Neural crest cell (in vitro differentiated cells): ENCODE data around the gene SYNJ2. TPM values are rescaled to one million over a fixed set of nuclear protein-coding genes. Genes with fewer than 3 reads are reported as not detected.

Experiments
- DNase-seq: peaks from one replicate; pipeline ENCODE4 v3.0.0; 2021; ENCODE audit warnings: low read depth, mixed read lengths, low spot score
- H3K27ac Mint-ChIP-seq: one replicate; pipeline ENCODE4 v1.8.0; 2021; ENCODE audit warnings: mild to moderate bottlenecking, mixed read lengths; ENCODE audit not compliant: unreplicated experiment
- H3K27me3 Mint-ChIP-seq: 2 replicates; pipeline ENCODE4 v1.8.0; 2021; ENCODE audit warnings: low read depth, mild to moderate bottlenecking, mixed read lengths
- H3K36me3 Mint-ChIP-seq: 2 replicates; pipeline ENCODE4 v1.8.0; 2021; ENCODE audit warnings: low read depth, mild to moderate bottlenecking, mixed read lengths
- H3K4me1 Mint-ChIP-seq: 2 replicates; pipeline ENCODE4 v1.8.0; 2021; ENCODE audit warnings: mixed read lengths
- H3K4me3 Mint-ChIP-seq: one replicate; pipeline ENCODE4 v1.8.0; 2021; ENCODE audit warnings: mild to moderate bottlenecking, mixed read lengths
- H3K9me3 Mint-ChIP-seq: 2 replicates; pipeline ENCODE4 v1.8.0; 2021; ENCODE audit warnings: mixed read lengths
- CTCF ChIP-seq: fragments of 200-600 bp; sonication (generic); conservative IDR thresholded peaks from 2 replicates; pipeline ENCODE4 v1.5.0; 2021; ENCODE audit warnings: antibody characterized with exemption, mild to moderate bottlenecking
- total RNA-seq: library from RNA; stranded (reverse); gene quantifications from 2 replicates; pipeline ENCODE4 v1.2.1, GENCODE V29; 2021

The SYNJ2 gene
- total RNA-seq, 1 donor from 2014 or later = 2.9 TPM

- Mint-ChIP-seq H3K27ac (no peak overlapping the region), H3K9me3 (no peaks in the 10 kb centered on the region), H3K27me3 (peaks cover 62% of the 10 kb centered on the region), H3K36me3 (no peaks in the 10 kb centered on the region), H3K4me3 (no peak overlapping the region), H3K4me1 (peaks cover 33% of the 10 kb centered on the region)
- no peak for DNase-seq
- TF ChIP-seq CTCF = no peak
These were observed 23.0 kb downstream of the SYNJ2 start for GRCh38 chr6:158004701-158005095.

- Mint-ChIP-seq H3K36me3 (no peaks in the 10 kb centered on the region), H3K4me1 (peaks cover 36% of the 10 kb centered on the region), H3K27ac (peak overlapping the region; percentile 60), H3K9me3 (peaks cover 2% of the 10 kb centered on the region), H3K27me3 (peaks cover 65% of the 10 kb centered on the region), H3K4me3 (no peak overlapping the region)
- TF ChIP-seq CTCF = no peak
- no peak for DNase-seq
These were observed 24.0 kb downstream of the SYNJ2 start for GRCh38 chr6:158005626-158006180.

GRCh38 chr6:158006331-158006730 lies 24.7 kb downstream of the SYNJ2 start:
- no peak for DNase-seq
- Mint-ChIP-seq H3K36me3 (no peaks in the 10 kb centered on the region), H3K27ac (no peak overlapping the region), H3K27me3 (peaks cover 68% of the 10 kb centered on the region), H3K9me3 (peaks cover 4% of the 10 kb centered on the region), H3K4me3 (no peak overlapping the region), H3K4me1 (peaks cover 42% of the 10 kb centered on the region)
- TF ChIP-seq CTCF = no peak

- Mint-ChIP-seq H3K4me3 (no peak overlapping the region), H3K4me1 (peaks cover 44% of the 10 kb centered on the region), H3K27ac (no peak overlapping the region), H3K36me3 (no peaks in the 10 kb centered on the region), H3K27me3 (peaks cover 71% of the 10 kb centered on the region), H3K9me3 (peaks cover 4% of the 10 kb centered on the region)
- no peak for TF ChIP-seq CTCF
- no peak for DNase-seq
These were observed 25.3 kb downstream of the SYNJ2 start for GRCh38 chr6:158006821-158007570.

- TF ChIP-seq CTCF = no peak
- peaks cover 4% of the 10 kb centered on the region for H3K9me3 Mint-ChIP-seq
- peaks cover 76% of the 10 kb centered on the region for H3K27me3 Mint-ChIP-seq
- DNase-seq = no peak
- H3K36me3 Mint-ChIP-seq = no peaks in the 10 kb centered on the region
- no peak overlapping the region for H3K27ac Mint-ChIP-seq
- no peak overlapping the region for H3K4me3 Mint-ChIP-seq
- peaks cover 29% of the 10 kb centered on the region for H3K4me1 Mint-ChIP-seq
These were observed 27.1 kb downstream of the SYNJ2 start for GRCh38 chr6:158008864-158009113.
